GM13977 (cell line): Measurements from ENCODE around the gene FEM1B.

Experiments
- DNase-seq: peaks from one replicate; pipeline ENCODE4 v3.0.0; 2012; ENCODE audit warnings: low spot score
- CTCF ChIP-seq: IDR thresholded peaks from 2 replicates; pipeline ENCODE4 v1.5.1; 2012; ENCODE audit warnings: mild to moderate bottlenecking, control low read depth; ENCODE audit not compliant: insufficient read depth; ENCODE audit errors: extremely low read depth, missing control alignments
- in situ Hi-C: fragments of 300-500 bp; cut with MboI; formaldehyde crosslinking; loops from one replicate; pipeline ENCODE4 v1.12.0; 2022; ENCODE audit warnings: low sequenced_read_pairs, low pct_unique_long_range_greater_than_20kb, mixed read lengths, inconsistent platforms; ENCODE audit not compliant: unreplicated experiment

Gene FEM1B

GRCh38 chr15:68318931-68319909 is 41.7 kb downstream of the FEM1B start:
- DNase-seq, result no peak
- TF ChIP-seq CTCF, result no peak
- in situ Hi-C loops, result loop anchor here (25.0 kb wide), 1 partner anchor 343 kb away; no protein-coding TSS in a partner anchor

GRCh38 chr15:68319997-68320396 is 42.5 kb downstream of the FEM1B start:
- no peak for TF ChIP-seq CTCF
- in situ Hi-C loops, result loop anchor here (25.0 kb wide), 1 partner anchor 342 kb away; no protein-coding TSS in a partner anchor
- no peak for DNase-seq

GRCh38 chr15:68321229-68321628 is 43.7 kb downstream of the FEM1B start:
- DNase-seq, result no peak
- in situ Hi-C loops, result loop anchor here (25.0 kb wide), 1 partner anchor 341 kb away; no protein-coding TSS in a partner anchor
- no peak for TF ChIP-seq CTCF

GRCh38 chr15:68322796-68323195 is 45.3 kb downstream of the FEM1B start:
- no peak for TF ChIP-seq CTCF
- DNase-seq, result no peak
- in situ Hi-C loops, result loop anchor here (25.0 kb wide), 1 partner anchor 340 kb away; no protein-coding TSS in a partner anchor

- DNase-seq, result no peak
- in situ Hi-C loops, result no loop called here
- TF ChIP-seq CTCF, result no peak
Observed at GRCh38 chr15:68325726-68326125, 48.2 kb downstream of the FEM1B start.

- no peak for DNase-seq
- in situ Hi-C loops, result no loop called here
- no peak for TF ChIP-seq CTCF
Observed at GRCh38 chr15:68326711-68327354, 49.3 kb downstream of the FEM1B start.
